Activated naive CD8-positive, alpha-beta T cell (primary cell): ENCODE measurements around the gene NABP2.
A peak's percentile ranks its signal among the peaks of the same experiment; 100 is the strongest.
"Not testable (repeated sequence)": the region's sequence is repeated elsewhere in the genome, so short reads cannot be mapped to it uniquely, and the experiment has no call there.

Experiments used
- H3K27ac Mint-ChIP-seq: one replicate; pipeline ENCODE4 v1.8.0; 2021; ENCODE audit warnings: mixed read lengths
- H3K27me3 Mint-ChIP-seq: one replicate; pipeline ENCODE4 v1.8.0; 2021; ENCODE audit warnings: mixed read lengths
- H3K36me3 Mint-ChIP-seq: one replicate; pipeline ENCODE4 v1.8.0; 2021; ENCODE audit warnings: mixed read lengths
- H3K4me1 Mint-ChIP-seq: one replicate; pipeline ENCODE4 v1.8.0; 2021; ENCODE audit warnings: low read depth, mixed read lengths
- H3K4me3 Mint-ChIP-seq: one replicate; pipeline ENCODE4 v1.8.0; 2021; ENCODE audit warnings: mild to moderate bottlenecking, mixed read lengths
- H3K9me3 Mint-ChIP-seq: one replicate; pipeline ENCODE4 v1.8.0; 2021; ENCODE audit warnings: low read depth, mixed read lengths

The NABP2 gene

GRCh38 chr12:56266693-56267442 is 42.7 kb downstream of the NABP2 start, which contains the start of gene COQ10A:
Gene COQ10A, plus strand, starts transcription at chr12:56266942. Its CDS starts 177 bp downstream, at chr12:56267119.
- no peaks in the 10 kb centered on the region for H3K36me3 Mint-ChIP-seq
- H3K4me1 Mint-ChIP-seq = peaks cover 19% of the 10 kb centered on the region
- H3K4me3 Mint-ChIP-seq = peak within 1 kb of the TSS; percentile 95
- H3K9me3 Mint-ChIP-seq = no peaks in the 10 kb centered on the region
- peak within 1 kb of the TSS; percentile 93 for H3K27ac Mint-ChIP-seq
- no peaks in the 10 kb centered on the region for H3K27me3 Mint-ChIP-seq

GRCh38 chr12:56267443-56268071 is 43.4 kb downstream of the NABP2 start:
- Mint-ChIP-seq H3K27me3 (no peaks in the 10 kb centered on the region), H3K4me1 (peaks cover 19% of the 10 kb centered on the region)

GRCh38 chr12:56271031-56271430 is 46.9 kb downstream of the NABP2 start:
- H3K27me3 Mint-ChIP-seq = no peaks in the 10 kb centered on the region
- H3K4me1 Mint-ChIP-seq = peaks cover 15% of the 10 kb centered on the region
- peak overlapping the region; percentile 68 for H3K27ac Mint-ChIP-seq
- peaks cover 9% of the 10 kb centered on the region for H3K36me3 Mint-ChIP-seq
- H3K4me3 Mint-ChIP-seq = no peak overlapping the region
- H3K9me3 Mint-ChIP-seq = no peaks in the 10 kb centered on the region

More at GRCh38 chr12:56267443-56268071, 43.4 kb downstream of the NABP2 start:
- Mint-ChIP-seq H3K36me3 (no peaks in the 10 kb centered on the region), H3K9me3 (no peaks in the 10 kb centered on the region), H3K27ac (peak overlapping the region; percentile 25), H3K4me3 (peak overlapping the region; percentile 85)

GRCh38 chr12:56272468-56272867 is 48.3 kb downstream of the NABP2 start:
- not testable (repeated sequence) for H3K4me1 Mint-ChIP-seq, H3K9me3 Mint-ChIP-seq, H3K27me3 Mint-ChIP-seq, H3K36me3 Mint-ChIP-seq, H3K4me3 Mint-ChIP-seq
- H3K27ac Mint-ChIP-seq = peak overlapping the region; percentile 10

- Mint-ChIP-seq H3K4me3 (no peak overlapping the region), H3K27ac (no peak overlapping the region), H3K9me3 (no peaks in the 10 kb centered on the region), H3K4me1 (no peaks in the 10 kb centered on the region), H3K36me3 (peaks cover 9% of the 10 kb centered on the region), H3K27me3 (no peaks in the 10 kb centered on the region)
Measured at GRCh38 chr12:56274299-56274698, 50.2 kb downstream of the NABP2 start.

- Mint-ChIP-seq H3K9me3 (no peaks in the 10 kb centered on the region), H3K4me3 (no peak overlapping the region), H3K4me1 (no peaks in the 10 kb centered on the region), H3K27me3 (no peaks in the 10 kb centered on the region), H3K36me3 (peaks cover 12% of the 10 kb centered on the region), H3K27ac (peak overlapping the region; percentile 34)
Measured at GRCh38 chr12:56278905-56279304, 54.8 kb downstream of the NABP2 start.
